CD4-positive, alpha-beta T cell (primary cell): ENCODE data around the gene SNTG2. TPM values are rescaled to one million over a fixed set of nuclear protein-coding genes. Genes with fewer than 3 reads are reported as not detected.

Experiments
- ATAC-seq: fragments of 200-7000 bp; cut with Tn5 transposase; one replicate; pipeline ENCODE4 v1.10.0; 2022; ENCODE audit warnings: mild to moderate bottlenecking; ENCODE audit not compliant: poor library complexity
- CTCF ChIA-PET: fragments of 350-600 bp; sonication (Branson Sonifier 250); formaldehyde crosslinking; loops from one replicate; lab custom pipeline; 2021; ENCODE audit warnings: antibody characterized with exemption, inconsistent platforms; lab: Charles Lee
- POLR2A ChIA-PET: fragments of 350-600 bp; sonication (Branson Sonifier 250); formaldehyde crosslinking; loops from one replicate; lab custom pipeline; 2021; ENCODE audit warnings: antibody characterized with exemption, inconsistent platforms; lab: Charles Lee
- DNase-seq, 14 experiments: peaks; one replicate each; pipeline ENCODE4 v3.0.0-alpha.2; 2013 to 2020; ENCODE audit warnings: mixed read lengths in 2 of 14
- H3K27ac ChIP-seq, 2 donors: one replicate each; pipeline versions ENCODE4 v1.5.1 to v1.7.0; 2013; ENCODE audit warnings: low read length in 2 of 2, low read depth in 1 of 2, mild to moderate bottlenecking in 1 of 2
- H3K27me3 ChIP-seq, 2 experiments: 1 replicate in 1 of 2; 2 replicates in 1 of 2; pipeline versions ENCODE4 v1.6.1 to v1.7.0; 2013; ENCODE audit warnings: low read length in 2 of 2, control low read depth in 1 of 2, mild to moderate bottlenecking in 1 of 2, moderate library complexity in 1 of 2; ENCODE audit not compliant: insufficient read depth in 2 of 2, control insufficient read depth in 1 of 2
- H3K36me3 ChIP-seq: one replicate; pipeline ENCODE4 v1.6.1; 2013; ENCODE audit warnings: low read length, control low read depth; ENCODE audit not compliant: insufficient read depth
- H3K4me1 ChIP-seq: one replicate; pipeline ENCODE4 v1.6.1; 2013; ENCODE audit warnings: low read length, control low read depth; ENCODE audit not compliant: insufficient read depth
- H3K4me3 ChIP-seq: one replicate; pipeline ENCODE4 v1.5.1; 2013; ENCODE audit warnings: mild to moderate bottlenecking, low read length, moderate library complexity
- H3K9me3 ChIP-seq, 2 experiments: 1 replicate in 1 of 2; 2 replicates in 1 of 2; pipeline versions ENCODE4 v1.6.1 to v1.7.0; 2013; ENCODE audit warnings: low read length in 2 of 2, mild to moderate bottlenecking in 2 of 2, control low read depth in 1 of 2, moderate library complexity in 1 of 2; ENCODE audit not compliant: control insufficient read depth in 1 of 2, insufficient read depth in 1 of 2
- H3K27ac Mint-ChIP-seq: one replicate; pipeline ENCODE4 v1.8.0; 2020; ENCODE audit warnings: mixed read lengths
- H3K27me3 Mint-ChIP-seq: one replicate; pipeline ENCODE4 v1.8.0; 2021; ENCODE audit warnings: mixed read lengths
- H3K36me3 Mint-ChIP-seq: one replicate; pipeline ENCODE4 v1.8.0; 2021; ENCODE audit warnings: low read depth, mixed read lengths
- H3K4me1 Mint-ChIP-seq: one replicate; pipeline ENCODE4 v1.8.0; 2021; ENCODE audit warnings: low read depth, mixed read lengths
- H3K4me3 Mint-ChIP-seq: one replicate; pipeline ENCODE4 v1.8.0; 2020; ENCODE audit warnings: mild to moderate bottlenecking, mixed read lengths
- H3K9me3 Mint-ChIP-seq: one replicate; pipeline ENCODE4 v1.8.0; 2020; ENCODE audit warnings: mixed read lengths
- intact Hi-C, 2 experiments: fragments of 100-400 bp; cut with DNase I in 1 of 2; cut with micrococcal nuclease in 1 of 2; formaldehyde crosslinking; loops; one replicate each; pipeline versions ENCODE4 v1.15.1 to v1.9.0; 2023 to 2025; cut with DNase I, micrococcal nuclease
- polyA plus RNA-seq, 2 donors: library from polyadenylated mRNA; unstranded; fragments of 120-200 nt; gene quantifications; one replicate each; pipeline ENCODE4 v1.2.1, GENCODE V29; 2013
- total RNA-seq, 174 experiments: library from RNA in 2 of 174; stranded (reverse) in 2 of 174; gene quantifications; one replicate each; pipeline ENCODE4 v1.2.3 and lab custom pipeline; 2021 to 2026
- TF ChIP-seq, protein P1 (sequence below): fragments of 200-600 bp; IDR thresholded peaks from one replicate; pipeline ENCODE4 v1.8.0; 2022; ENCODE audit warnings: antibody characterized with exemption, mild to moderate bottlenecking

SNTG2 gene
- 1 to 10 TPM; 1.1 to 1.5 TPM for total RNA-seq
- 0.32 TPM for polyA plus RNA-seq (2013, experiment 1 of 2)
- 1.3 TPM for polyA plus RNA-seq (2013, experiment 2 of 2)
- total RNA-seq (lab: John Stamatoyannopoulos, UW): 0 to 2.1 (median 0.51) reads per million in 172 experiments

GRCh38 chr2:950080-950966 lies at the start of gene SNTG2:
Gene SNTG2, plus strand, starts transcription at chr2:950849. Its CDS starts 148 bp downstream, at chr2:950997.
- Mint-ChIP-seq H3K27ac (no peak within 1 kb of the TSS), H3K27me3 (peaks cover 65% of the 10 kb centered on the region), H3K4me1 (peaks cover 7% of the 10 kb centered on the region), H3K4me3 (peak within 1 kb of the TSS; percentile 78), H3K36me3 (no peaks in the 10 kb centered on the region), H3K9me3 (no peaks in the 10 kb centered on the region)
- TF ChIP-seq, protein P1, sequence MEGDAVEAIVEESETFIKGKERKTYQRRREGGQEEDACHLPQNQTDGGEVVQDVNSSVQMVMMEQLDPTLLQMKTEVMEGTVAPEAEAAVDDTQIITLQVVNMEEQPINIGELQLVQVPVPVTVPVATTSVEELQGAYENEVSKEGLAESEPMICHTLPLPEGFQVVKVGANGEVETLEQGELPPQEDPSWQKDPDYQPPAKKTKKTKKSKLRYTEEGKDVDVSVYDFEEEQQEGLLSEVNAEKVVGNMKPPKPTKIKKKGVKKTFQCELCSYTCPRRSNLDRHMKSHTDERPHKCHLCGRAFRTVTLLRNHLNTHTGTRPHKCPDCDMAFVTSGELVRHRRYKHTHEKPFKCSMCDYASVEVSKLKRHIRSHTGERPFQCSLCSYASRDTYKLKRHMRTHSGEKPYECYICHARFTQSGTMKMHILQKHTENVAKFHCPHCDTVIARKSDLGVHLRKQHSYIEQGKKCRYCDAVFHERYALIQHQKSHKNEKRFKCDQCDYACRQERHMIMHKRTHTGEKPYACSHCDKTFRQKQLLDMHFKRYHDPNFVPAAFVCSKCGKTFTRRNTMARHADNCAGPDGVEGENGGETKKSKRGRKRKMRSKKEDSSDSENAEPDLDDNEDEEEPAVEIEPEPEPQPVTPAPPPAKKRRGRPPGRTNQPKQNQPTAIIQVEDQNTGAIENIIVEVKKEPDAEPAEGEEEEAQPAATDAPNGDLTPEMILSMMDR: no peak
- peak; percentile 82 for ATAC-seq
- H3K36me3 ChIP-seq: no peaks in the 10 kb centered on the region
- DNase-seq: peak in 12 of 14 experiments; percentile 15 to 71 (median 42)
- intact Hi-C loops: loop anchor here in 1 of 2 experiments (5.0 kb wide), 1 partner anchor 597 kb away; no protein-coding TSS in a partner anchor
- H3K27me3 ChIP-seq: peaks cover 20 to 33% of the 10 kb centered on the region in 2 experiments
- no peak within 1 kb of the TSS for H3K27ac ChIP-seq
- POLR2A ChIA-PET: no interaction called here
- CTCF ChIA-PET: no interaction called here
- peak within 1 kb of the TSS; percentile 51 for H3K4me3 ChIP-seq
- peaks cover 22% of the 10 kb centered on the region for H3K4me1 ChIP-seq
- H3K9me3 ChIP-seq: peaks cover 0 to 7% of the 10 kb centered on the region in 2 experiments

DNA sequence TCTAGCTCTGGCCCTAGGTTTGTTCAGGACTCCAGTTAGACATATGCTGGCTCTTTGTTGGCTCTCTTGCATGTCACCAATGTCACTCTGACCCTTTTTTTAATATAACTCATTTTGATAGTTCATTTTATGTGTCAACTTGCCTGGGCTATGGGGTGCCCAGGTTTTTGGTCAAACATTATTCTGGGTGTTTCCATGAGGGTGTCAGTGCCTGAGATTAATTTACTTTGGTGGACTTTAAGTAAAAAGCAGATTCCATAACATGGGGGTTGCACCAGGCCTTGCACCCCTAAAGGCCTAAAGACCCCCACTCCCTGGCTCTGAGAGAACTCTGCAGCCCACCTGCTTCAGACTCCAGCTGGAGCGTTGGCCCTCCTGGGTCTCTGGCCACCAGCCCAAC lies 48.1 kb upstream of the SNTG2 start:
- ChIA-PET POLR2A (no interaction called here), CTCF (no interaction called here)
- peaks cover 6% of the 10 kb centered on the region for H3K9me3 Mint-ChIP-seq
- no peaks in the 10 kb centered on the region for H3K4me1 Mint-ChIP-seq
- Histone ChIP-seq H3K27me3 (peaks cover 0 to 5% of the 10 kb centered on the region in 2 experiments), H3K27ac (no peak overlapping the region), H3K9me3 (peaks cover 6% of the 10 kb centered on the region in 2 experiments), H3K4me1 (no peaks in the 10 kb centered on the region), H3K36me3 (no peaks in the 10 kb centered on the region), H3K4me3 (no peak overlapping the region)
- no peak overlapping the region for H3K27ac Mint-ChIP-seq
- H3K27me3 Mint-ChIP-seq: peaks cover 6% of the 10 kb centered on the region
- DNase-seq (no peak), ATAC-seq (no peak)
- TF ChIP-seq, protein P1: no peak
- H3K36me3 Mint-ChIP-seq: no peaks in the 10 kb centered on the region
- no peak overlapping the region for H3K4me3 Mint-ChIP-seq
- intact Hi-C loops: no loop called here

DNA sequence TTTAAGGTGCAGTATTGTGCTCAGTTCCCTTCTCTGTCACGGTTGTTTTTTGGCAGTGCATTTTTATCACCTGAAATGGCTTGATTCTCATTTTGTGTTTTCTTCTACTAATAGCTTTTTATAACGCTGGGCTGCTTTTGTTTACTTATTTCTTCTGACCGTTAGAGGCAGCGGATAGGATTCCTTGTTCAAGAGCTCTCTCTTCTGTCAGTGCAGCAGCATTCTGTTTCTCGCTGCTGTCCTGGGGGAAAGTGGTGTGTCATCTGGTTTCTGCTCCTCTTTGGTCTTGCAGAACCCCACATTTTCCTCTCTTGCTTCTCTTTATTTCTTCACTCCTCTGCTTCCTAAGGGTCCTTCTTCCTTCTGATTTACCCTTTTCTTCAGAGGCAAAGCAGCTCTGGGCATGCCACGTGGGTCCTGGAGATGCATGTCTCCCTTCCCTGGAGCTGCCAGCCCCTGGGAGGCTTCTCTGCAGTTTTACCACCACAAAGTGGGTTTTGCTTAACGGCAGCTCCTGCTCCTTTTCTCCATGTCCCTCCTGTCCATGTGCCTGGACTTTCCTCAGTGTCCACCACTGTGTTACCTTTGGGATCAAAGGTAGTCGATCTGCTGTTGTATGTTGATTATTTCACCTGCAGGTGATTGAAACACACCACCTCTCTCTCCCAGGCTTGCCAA lies 47.3 kb upstream of the SNTG2 start:
- Histone ChIP-seq H3K9me3 (peaks cover 5 to 6% of the 10 kb centered on the region in 2 experiments), H3K36me3 (no peaks in the 10 kb centered on the region), H3K27ac (no peak overlapping the region), H3K4me3 (no peak overlapping the region), H3K4me1 (no peaks in the 10 kb centered on the region), H3K27me3 (peaks cover 0 to 5% of the 10 kb centered on the region in 2 experiments)
- intact Hi-C loops: no loop called here
- ATAC-seq: no peak
- Mint-ChIP-seq H3K9me3 (peaks cover 2% of the 10 kb centered on the region), H3K36me3 (no peaks in the 10 kb centered on the region), H3K27ac (no peak overlapping the region), H3K4me3 (no peak overlapping the region), H3K27me3 (peaks cover 6% of the 10 kb centered on the region), H3K4me1 (no peaks in the 10 kb centered on the region)
- TF ChIP-seq, protein P1: no peak
- POLR2A ChIA-PET: no interaction called here
- CTCF ChIA-PET: no interaction called here
- DNase-seq: no peak
